WTC11 (cell line): ENCODE results near the gene METTL15. TPM values are rescaled to one million over a fixed set of nuclear protein-coding genes. Genes with fewer than 3 reads are reported as not detected.

Source experiments
- ATAC-seq: fragments of 200-7000 bp; cut with Tn5 transposase; 2 replicates; pipeline ENCODE4 v1.10.0; 2021; ENCODE audit warnings: mild to moderate bottlenecking, moderate library complexity
- CTCF ChIA-PET: fragments of 300-600 bp; sonication (Branson Sonifier 250); formaldehyde crosslinking; loops from one replicate; lab custom pipeline; 2021; ENCODE audit warnings: antibody characterized with exemption; lab: Charles Lee
- POLR2A ChIA-PET: fragments of 350-600 bp; sonication (Branson Sonifier 250); formaldehyde crosslinking; loops from one replicate; lab custom pipeline; 2021; ENCODE audit warnings: antibody characterized with exemption; lab: Charles Lee
- DNase-seq: peaks from one replicate; pipeline ENCODE4 v3.0.0; 2021; ENCODE audit warnings: low spot score
- H3K27ac Mint-ChIP-seq: 2 replicates; pipeline ENCODE4 v1.8.0; 2021; ENCODE audit warnings: mixed read lengths
- H3K27me3 Mint-ChIP-seq: 2 replicates; pipeline ENCODE4 v1.8.0; 2021; ENCODE audit warnings: low read depth, mild to moderate bottlenecking, moderate library complexity, mixed read lengths
- H3K36me3 Mint-ChIP-seq: 2 replicates; pipeline ENCODE4 v1.8.0; 2021; ENCODE audit warnings: mixed read lengths
- H3K4me1 Mint-ChIP-seq: 2 replicates; pipeline ENCODE4 v1.8.0; 2022; ENCODE audit warnings: mixed read lengths
- H3K4me3 Mint-ChIP-seq: 2 replicates; pipeline ENCODE4 v1.8.0; 2021; ENCODE audit warnings: mild to moderate bottlenecking, moderate library complexity, mixed read lengths
- H3K9me3 Mint-ChIP-seq: 2 replicates; pipeline ENCODE4 v1.8.0; 2021; ENCODE audit warnings: mixed read lengths
- CREB1 ChIP-seq: sonication (generic); formaldehyde crosslinking; IDR thresholded peaks from 2 replicates; pipeline ENCODE4 v1.8.0; 2023; ENCODE audit warnings: mild to moderate bottlenecking, missing genetic modification reagents
- E2F1 ChIP-seq: sonication (generic); formaldehyde crosslinking; IDR thresholded peaks from 2 replicates; pipeline ENCODE4 v1.8.0; 2022; ENCODE audit warnings: mild to moderate bottlenecking, missing genetic modification reagents
- E2F5 ChIP-seq: sonication (generic); formaldehyde crosslinking; IDR thresholded peaks from 2 replicates; pipeline ENCODE4 v1.8.1; 2022; ENCODE audit warnings: mild to moderate bottlenecking, moderate library complexity, missing genetic modification reagents
- GABPB1 ChIP-seq: sonication (generic); formaldehyde crosslinking; IDR thresholded peaks from 2 replicates; pipeline ENCODE4 v1.8.1; 2023; ENCODE audit warnings: mild to moderate bottlenecking, missing genetic modification reagents
- IRF2 ChIP-seq: sonication (generic); formaldehyde crosslinking; IDR thresholded peaks from 2 replicates; pipeline ENCODE4 v1.8.0; 2022; ENCODE audit warnings: low read depth, missing genetic modification reagents, borderline replicate concordance
- MLX ChIP-seq: sonication (generic); formaldehyde crosslinking; IDR thresholded peaks from 2 replicates; pipeline ENCODE4 v1.8.1; 2023; ENCODE audit warnings: mild to moderate bottlenecking, missing genetic modification reagents, moderate library complexity
- MYBL2 ChIP-seq: sonication (generic); formaldehyde crosslinking; IDR thresholded peaks from 2 replicates; pipeline ENCODE4 v1.8.1; 2023; ENCODE audit warnings: mild to moderate bottlenecking, moderate library complexity, missing genetic modification reagents
- PRRX2 ChIP-seq: fragments of 250-450 bp; sonication (Bioruptor Pico); IDR thresholded peaks from 2 replicates; pipeline ENCODE4 v1.8.0; 2021; ENCODE audit warnings: mild to moderate bottlenecking
- ZNF232 ChIP-seq: sonication (generic); formaldehyde crosslinking; IDR thresholded peaks from 2 replicates; pipeline ENCODE4 v1.8.0; 2022; ENCODE audit warnings: mild to moderate bottlenecking, missing genetic modification reagents
- ZNF416 ChIP-seq: fragments of 250-450 bp; sonication (Bioruptor Pico); IDR thresholded peaks from 2 replicates; pipeline ENCODE4 v1.9.0; 2021; ENCODE audit warnings: mild to moderate bottlenecking, inconsistent platforms
- ZNF532 ChIP-seq: fragments of 250-450 bp; sonication (Bioruptor Pico); IDR thresholded peaks from 2 replicates; pipeline ENCODE4 v1.9.0; 2021; ENCODE audit warnings: mild to moderate bottlenecking, borderline replicate concordance
- ZSCAN18 ChIP-seq: fragments of 250-450 bp; sonication (Bioruptor Pico); IDR thresholded peaks from 2 replicates; pipeline ENCODE4 v2.1.2; 2022; ENCODE audit warnings: mild to moderate bottlenecking, moderate library complexity
- total RNA-seq: library from RNA; stranded (reverse); gene quantifications from 3 replicates; pipeline ENCODE4 v1.2.3, GENCODE V29; 2021

The METTL15 gene
- total RNA-seq, 1 experiment from 2014 or later = 13.2 TPM

GRCh38 chr11:28140689-28141455 is 32.7 kb downstream of the METTL15 start:
- no peak for ATAC-seq
- POLR2A ChIA-PET = no interaction called here

More at GRCh38 chr11:28140689-28141455, 32.7 kb downstream of the METTL15 start:
- no peak for DNase-seq
- Mint-ChIP-seq H3K4me3 (no peak overlapping the region), H3K27me3 (peaks cover 8% of the 10 kb centered on the region), H3K27ac (no peak overlapping the region), H3K9me3 (peaks cover 58% of the 10 kb centered on the region), H3K4me1 (no peaks in the 10 kb centered on the region), H3K36me3 (peaks cover 59% of the 10 kb centered on the region)
- CTCF ChIA-PET = no interaction called here
- TF ChIP-seq ZNF532 (no peak), PRRX2 (CRISPR knock-in tag) (no peak), ZNF232 (CRISPR knock-in tag) (no peak), GABPB1 (no peak), IRF2 (CRISPR knock-in tag) (no peak), CREB1 (CRISPR knock-in tag) (no peak), MYBL2 (CRISPR knock-in tag) (no peak), ZSCAN18 (CRISPR knock-in tag) (no peak), MLX (no peak), E2F1 (CRISPR knock-in tag) (no peak), E2F5 (CRISPR knock-in tag) (no peak), ZNF416 (no peak)
